DOHH2 (cell line): ENCODE data around the gene PPP1R2C.

ENCODE experiments used
- CTCF ChIP-seq: fragments of 200-600 bp; sonication (generic); IDR thresholded peaks from one replicate; pipeline ENCODE4 v1.5.1; 2014; ENCODE audit warnings: antibody characterized with exemption, mild to moderate bottlenecking, low read depth, low read length; ENCODE audit not compliant: poor library complexity, severe bottlenecking
- EZH2phosphoT487 ChIP-seq: fragments of 200-600 bp; sonication (generic); IDR thresholded peaks from 2 replicates; pipeline ENCODE4 v1.6.1; 2017; ENCODE audit warnings: borderline replicate concordance, mild to moderate bottlenecking, antibody characterized with exemption, low read length, moderate library complexity, mixed read lengths

- TF ChIP-seq CTCF (no peak), EZH2phosphoT487 (no peak)
These were observed 5.1 kb downstream of the PPP1R2C start for GRCh38 chrX:42772874-42773273.
